Measurements from ENCODE around the gene IFTAP. TPM values are rescaled to one million over a fixed set of nuclear protein-coding genes. Genes with fewer than 3 reads are reported as not detected.

The IFTAP gene
- total and polyA plus RNA-seq, 2 of the 13 experiments (the other 11 are each of a cell fraction or from before 2014, with no cell fraction given), result 11.3 to 29.4 TPM

DNA sequence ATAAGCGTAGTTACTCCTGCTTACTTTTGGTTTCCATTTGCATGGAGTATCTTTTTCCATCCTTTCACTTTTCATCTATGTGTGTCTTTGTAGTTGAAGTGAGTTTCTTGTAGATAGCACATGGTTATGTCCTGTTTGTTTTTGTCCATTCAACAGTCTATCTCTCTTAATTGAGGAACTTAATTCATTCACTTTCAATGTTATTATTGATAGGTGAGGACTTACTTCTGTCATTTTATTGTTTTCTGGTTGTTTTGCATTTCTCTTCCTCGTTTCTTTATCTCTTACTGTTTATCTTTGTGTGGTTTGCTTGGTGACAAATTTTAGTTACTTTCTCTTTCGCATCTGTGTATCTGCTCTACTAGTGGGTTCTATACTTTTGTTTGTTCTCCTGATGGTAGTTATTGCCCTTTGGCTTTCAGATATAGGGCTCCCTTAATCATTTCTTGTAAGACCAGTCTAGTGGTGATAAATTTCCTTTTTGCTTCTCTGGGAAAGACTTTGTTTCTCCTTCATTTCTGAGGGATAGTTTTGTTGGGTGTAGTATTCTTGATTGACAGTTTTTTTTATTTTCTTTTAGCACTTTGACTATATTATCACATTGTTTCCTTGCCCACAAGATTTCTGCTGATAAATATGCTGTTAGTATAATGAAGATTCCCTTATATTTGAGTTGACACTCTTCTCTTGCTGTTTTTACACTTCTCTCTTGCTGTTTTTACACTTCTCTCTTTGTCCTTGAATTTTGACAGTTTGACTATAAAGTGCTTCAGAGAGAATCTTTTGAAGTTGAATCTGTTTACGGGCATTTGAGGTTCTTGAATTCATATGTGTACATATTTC, 35.5 kb upstream of the IFTAP start:
- ChIA-PET POLR2A (no interaction called here), CTCF (ENCODE audit: low intra/inter-chr PET ratio, low total read pairs) (no interaction called here)
- Histone ChIP-seq H3K9me3 (ENCODE audit: low read length) (no peaks in the 10 kb centered on the region), H3K36me3 (replicated peaks in 1 of 2; ENCODE audit: control insufficient read depth in 1 of 2, insufficient read depth in 2 of 2, low read length in 2 of 2) (no peaks in the 10 kb centered on the region), H3K79me2 (ENCODE audit: insufficient read depth, low read length) (no peaks in the 10 kb centered on the region), H3K4me1 (ENCODE audit: insufficient read depth, low read length) (no peaks in the 10 kb centered on the region), H3K27ac (ENCODE audit: extremely low read length, insufficient read depth, low read length) (no peak overlapping the region), H3K9ac (ENCODE audit: insufficient read depth, low read depth, low read length) (no peak overlapping the region), H4K20me1 (ENCODE audit: insufficient read depth, low read length) (no peaks in the 10 kb centered on the region), H2AFZ (ENCODE audit: low read length) (no peak overlapping the region), H3K4me3 (replicated peaks in 1 of 3; ENCODE audit: insufficient read depth in 1 of 3, low read depth in 2 of 3, low read length in 3 of 3) (no peak overlapping the region), H3K27me3 (ENCODE audit: control insufficient read depth in 1 of 2, insufficient read depth in 2 of 2, low read length in 2 of 2) (no peaks in the 10 kb centered on the region), H3K4me2 (ENCODE audit: low read depth, low read length) (no peak overlapping the region)
- TF ChIP-seq HNRNPLL (IDR thresholded peaks at IDR 0.05; ENCODE audit: low read depth, low read length, poor library complexity, severe bottlenecking) (no peak), POLR2AphosphoS5 (IDR thresholded peaks at IDR 0.05; ENCODE audit: low read depth, low read length) (no peak), SMARCC2 (IDR thresholded peaks at IDR 0.05) (no peak), IKZF1 (IDR thresholded peaks at IDR 0.05) (no peak), ZNF468 (CRISPR knock-in tag; IDR thresholded peaks at IDR 0.05) (no peak), ZBTB20 (CRISPR knock-in tag; IDR thresholded peaks at IDR 0.05; ENCODE audit: borderline replicate concordance, low read depth) (no peak), ATRX (CRISPR knock-in tag; IDR thresholded peaks at IDR 0.05; ENCODE audit: borderline replicate concordance) (no peak), ELF4 (CRISPR knock-in tag; IDR thresholded peaks at IDR 0.05; ENCODE audit: borderline replicate concordance) (no peak), ZNF430 (CRISPR knock-in tag; IDR thresholded peaks at IDR 0.05) (no peak), MTA1 (CRISPR knock-in tag; IDR thresholded peaks at IDR 0.05; ENCODE audit: borderline replicate concordance) (no peak), ZNF30 (CRISPR knock-in tag; IDR thresholded peaks at IDR 0.05) (no peak), JUN (CRISPR knock-in tag; IDR thresholded peaks at IDR 0.05) (no peak), ZNF234 (CRISPR knock-in tag; conservative IDR thresholded peaks at IDR 0.05) (no peak), SCMH1 (CRISPR knock-in tag; IDR thresholded peaks at IDR 0.05; ENCODE audit: borderline replicate concordance) (no peak)
- TF ChIP-seq, protein P1, sequence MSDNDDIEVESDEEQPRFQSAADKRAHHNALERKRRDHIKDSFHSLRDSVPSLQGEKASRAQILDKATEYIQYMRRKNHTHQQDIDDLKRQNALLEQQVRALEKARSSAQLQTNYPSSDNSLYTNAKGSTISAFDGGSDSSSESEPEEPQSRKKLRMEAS (IDR thresholded peaks at IDR 0.05), result no peak
- no TSS peak for BruUV-seq (replicated peaks)
- in situ Hi-C loops (cut with HindIII; ENCODE audit: extremely low pct_ligation_motif_present, low pct_unique_long_range_greater_than_20kb), result no loop called here
- intact Hi-C loops (cut with micrococcal nuclease; ENCODE audit: unreplicated experiment), result no loop called here
- WGBS (ENCODE audit: low lambda C conversion rate), result 17% methylated on average over 4 of the region's 4 CpGs
- FAIRE-seq (no peak), ATAC-seq (no peak), DNase-seq (ENCODE audit: low spot score) (no peak)

All from HepG2 (cell line).